NCI-H1930 (cell line): ENCODE measurements around the gene FHAD1.
"Not testable (repeated sequence)": the region's sequence is repeated elsewhere in the genome, so short reads cannot be mapped to it uniquely, and the experiment has no call there.

Experiments
- DNase-seq, 2 experiments: peaks; one replicate each; lab custom pipeline; 2025; lab: John Stamatoyannopoulos, UW

FHAD1 gene

DNA sequence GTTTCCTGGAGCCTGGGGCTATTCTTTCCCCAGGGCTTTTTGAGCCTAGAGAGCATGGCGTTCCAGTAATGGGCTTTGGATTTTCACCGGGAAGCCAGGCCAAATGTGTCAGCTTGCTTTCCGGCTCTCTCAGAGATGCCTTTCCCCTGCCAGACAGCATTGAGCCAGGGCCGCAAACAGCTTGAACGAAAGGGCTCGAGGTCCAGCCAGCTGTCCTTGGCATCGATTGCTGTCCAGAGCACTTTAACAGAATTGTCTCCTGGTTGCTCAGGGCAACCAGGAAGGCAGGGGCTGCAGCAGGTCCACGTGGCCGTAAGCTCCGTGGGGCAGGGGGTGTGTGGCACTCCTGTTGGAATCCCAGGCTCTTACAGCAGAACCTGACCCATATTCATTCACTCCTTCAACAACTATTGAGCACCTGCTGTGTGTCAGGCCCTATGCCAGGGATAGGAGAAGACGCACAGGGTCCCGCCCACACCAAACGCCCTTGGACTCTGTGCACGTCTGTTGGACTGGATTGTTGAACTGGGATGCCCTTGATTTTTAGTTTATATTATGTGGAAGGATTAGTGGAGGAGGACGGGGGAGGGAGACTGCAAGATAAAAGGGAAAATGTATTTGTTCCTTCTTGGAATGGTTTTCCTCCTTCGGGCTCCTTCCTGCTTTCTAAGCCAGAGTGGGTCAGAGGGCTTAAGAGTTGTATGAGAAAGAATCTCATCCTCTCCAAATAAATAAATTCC lies 123.9 kb downstream of the FHAD1 start:
- no peak for DNase-seq

DNA sequence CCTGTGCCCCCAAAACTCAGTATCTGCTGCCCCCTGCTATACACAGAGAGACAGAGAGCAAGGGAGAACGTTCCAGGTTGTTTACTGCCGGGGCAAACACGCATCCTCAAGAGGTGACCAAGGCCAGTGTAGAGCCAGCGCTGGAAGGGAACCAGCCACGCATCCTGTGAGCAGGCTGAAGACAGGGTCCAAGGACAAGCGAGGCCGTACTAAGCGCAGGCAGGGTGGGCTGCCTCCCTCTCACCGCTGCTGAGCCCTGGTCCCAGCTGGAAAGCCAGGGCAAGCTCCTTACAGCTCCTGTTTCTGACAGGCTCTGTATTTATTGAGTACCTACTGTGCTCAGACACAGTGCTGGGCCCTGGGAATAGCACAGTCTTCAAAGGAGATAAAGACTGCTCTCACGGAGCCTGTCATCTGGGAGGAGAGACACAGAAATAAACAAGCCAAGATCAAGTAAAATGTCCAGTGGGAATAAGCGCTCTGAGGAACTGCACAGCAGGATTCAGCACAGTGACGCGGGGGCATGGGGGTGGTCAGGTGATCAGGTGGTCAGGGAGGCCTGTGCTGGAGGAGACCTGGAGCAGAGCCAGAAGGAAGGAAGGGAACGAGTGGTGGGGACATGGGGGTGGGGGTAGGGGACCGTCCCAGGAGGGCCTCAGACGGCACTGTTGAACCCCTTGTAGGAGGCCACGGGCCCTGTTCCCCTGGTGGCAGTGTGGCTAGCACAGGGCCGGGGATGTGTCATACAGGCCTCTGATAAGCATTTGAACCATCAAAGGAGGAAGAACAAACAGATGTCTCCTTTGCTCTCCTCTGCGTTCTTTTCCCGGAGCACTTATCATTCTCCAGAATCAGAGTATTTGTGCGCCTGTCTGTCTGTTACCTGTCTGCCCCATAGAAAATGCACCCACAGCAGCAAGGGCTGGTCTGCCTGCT lies 124.9 kb downstream of the FHAD1 start:
- no peak for DNase-seq

DNA sequence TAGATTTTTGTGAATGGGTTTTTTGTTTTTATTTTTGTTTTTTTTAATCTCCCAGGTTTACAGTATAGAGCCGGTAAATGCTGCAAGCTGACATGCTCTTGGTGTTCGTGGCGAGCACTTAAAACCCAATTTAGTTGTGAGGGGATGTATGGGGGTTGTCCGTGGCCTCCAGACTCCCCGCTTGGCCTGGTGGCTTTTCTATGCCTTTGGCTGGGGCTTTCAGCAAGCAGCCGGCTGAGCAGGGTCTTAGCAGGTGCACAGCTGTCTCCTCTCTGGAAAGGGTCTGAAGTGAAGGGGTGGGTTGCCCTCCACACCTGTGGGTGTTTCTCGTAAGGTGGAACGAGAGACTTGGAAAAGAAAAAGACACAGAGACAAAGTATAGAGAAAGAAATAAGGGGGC lies 131.7 kb downstream of the FHAD1 start:
- DNase-seq: no peak

DNA sequence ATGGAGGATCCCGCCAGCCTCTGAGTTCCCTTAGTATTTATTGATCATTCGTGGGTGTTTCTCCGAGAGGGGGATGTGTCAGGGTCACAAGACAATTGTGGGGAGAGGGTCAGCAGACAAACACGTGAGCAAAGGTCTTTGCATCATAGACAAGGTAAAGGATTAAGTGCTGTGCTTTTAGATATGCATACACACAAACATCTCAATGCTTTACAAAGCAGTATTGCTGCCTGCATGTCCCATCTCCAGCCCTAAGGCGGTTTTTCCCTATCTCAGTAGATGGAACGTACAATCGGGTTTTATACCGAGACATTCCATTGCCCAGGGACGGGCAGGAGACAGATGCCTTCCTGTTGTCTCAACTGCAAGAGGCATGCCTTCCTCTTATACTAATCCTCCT lies 132.1 kb downstream of the FHAD1 start:
- not testable (repeated sequence) for DNase-seq

DNA sequence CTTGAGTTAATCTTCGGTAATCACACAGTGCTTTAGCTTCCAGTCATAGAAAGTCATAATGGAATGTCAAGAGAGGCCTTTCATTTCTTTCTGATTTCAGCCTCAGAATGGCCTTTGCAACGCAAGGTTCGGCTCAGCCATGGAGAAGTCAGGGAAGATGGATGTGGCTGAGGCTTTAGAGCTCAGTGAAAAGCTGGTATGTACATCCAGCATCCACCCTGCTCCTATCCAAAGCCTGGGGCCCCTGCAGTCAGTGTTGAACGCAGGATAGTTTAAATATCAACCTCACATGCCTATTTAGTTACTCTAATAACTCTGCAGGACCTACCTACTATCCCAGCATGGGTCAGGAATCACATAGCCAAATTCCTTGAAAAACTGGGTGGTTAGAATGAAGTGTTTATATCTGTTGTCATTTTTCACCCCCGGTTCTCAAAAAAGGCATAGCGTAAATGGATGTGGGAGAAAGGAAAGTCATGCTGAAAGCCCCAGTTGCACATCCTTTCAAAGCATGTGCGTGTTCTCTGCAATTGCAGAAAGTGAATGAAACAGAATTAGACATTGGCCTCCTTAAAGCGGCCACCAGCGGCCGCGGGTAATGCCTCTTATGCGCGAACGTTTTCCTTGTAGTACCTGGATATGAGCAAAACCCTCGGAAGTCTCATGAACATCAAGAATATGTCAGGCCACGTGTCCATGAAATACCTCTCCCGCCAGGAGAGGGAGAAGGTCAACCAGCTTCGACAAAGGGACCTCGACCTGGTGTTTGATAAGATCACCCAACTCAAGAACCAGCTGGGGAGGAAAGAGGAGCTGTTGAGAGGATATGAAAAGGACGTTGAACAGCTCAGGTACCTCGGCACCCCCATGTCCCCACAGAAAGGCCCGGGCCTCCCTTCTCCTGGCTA lies 133.8 kb downstream of the FHAD1 start:
- DNase-seq: no peak

DNA sequence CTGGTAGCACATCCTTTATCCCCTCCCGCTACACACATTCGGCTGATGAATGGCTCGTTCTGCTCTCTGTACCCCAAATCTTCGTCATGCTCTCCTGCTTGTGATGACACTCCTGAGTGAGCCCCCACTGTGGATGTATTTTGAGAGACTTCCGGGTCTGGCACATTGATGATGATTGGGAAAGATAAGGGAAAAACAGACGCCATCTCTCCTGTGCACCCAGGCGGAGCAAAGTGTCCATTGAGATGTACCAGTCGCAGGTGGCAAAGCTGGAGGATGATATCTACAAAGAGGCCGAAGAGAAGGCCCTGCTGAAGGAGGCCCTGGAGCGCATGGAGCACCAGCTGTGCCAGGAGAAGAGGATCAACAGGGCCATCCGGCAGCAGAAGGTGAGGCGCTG lies 134.8 kb downstream of the FHAD1 start:
- no peak for DNase-seq

DNA sequence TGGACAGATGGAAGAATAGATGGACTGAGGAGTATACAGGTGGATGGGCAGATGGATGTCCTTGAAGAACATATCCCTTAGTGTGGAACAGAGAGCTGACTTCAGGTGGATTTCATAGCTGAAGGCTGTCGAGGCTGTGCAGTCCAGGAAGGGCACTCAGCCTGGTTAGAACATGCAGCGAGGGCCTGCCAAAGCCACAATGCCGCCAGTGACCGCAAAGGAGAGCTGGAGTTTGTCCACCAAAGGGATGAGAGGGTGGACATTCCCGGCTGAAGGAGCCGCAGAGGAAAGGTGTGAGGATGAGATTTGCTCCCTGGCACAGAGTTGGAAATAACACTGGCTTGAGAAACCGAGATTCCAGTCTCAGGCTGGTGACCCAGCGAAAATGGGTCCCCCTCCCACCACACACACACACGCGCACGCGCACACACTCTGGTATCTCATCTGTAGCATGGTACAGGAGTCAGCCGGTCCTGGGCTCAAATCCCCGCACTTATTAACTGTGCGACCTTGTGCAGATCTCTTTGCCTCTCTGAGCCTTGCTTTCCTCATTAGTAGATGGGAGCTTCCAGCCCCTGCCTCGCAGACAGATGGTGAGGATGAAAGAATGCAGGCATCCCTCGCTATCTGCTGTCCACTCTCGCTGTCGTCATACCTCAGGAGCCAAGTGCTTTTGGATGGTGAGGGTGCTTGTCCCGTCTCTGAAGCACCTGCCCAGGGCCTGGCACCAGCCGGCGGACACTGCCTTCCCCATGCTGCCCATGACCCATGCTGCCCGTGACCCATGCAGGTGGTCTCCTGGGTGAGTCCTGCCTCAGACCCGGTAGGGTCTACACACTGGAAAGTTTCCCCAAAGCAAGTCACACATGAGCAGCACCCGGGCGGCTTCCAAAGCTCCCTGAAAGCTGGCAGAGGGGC lies 135.8 kb downstream of the FHAD1 start:
- DNase-seq: no peak

DNA sequence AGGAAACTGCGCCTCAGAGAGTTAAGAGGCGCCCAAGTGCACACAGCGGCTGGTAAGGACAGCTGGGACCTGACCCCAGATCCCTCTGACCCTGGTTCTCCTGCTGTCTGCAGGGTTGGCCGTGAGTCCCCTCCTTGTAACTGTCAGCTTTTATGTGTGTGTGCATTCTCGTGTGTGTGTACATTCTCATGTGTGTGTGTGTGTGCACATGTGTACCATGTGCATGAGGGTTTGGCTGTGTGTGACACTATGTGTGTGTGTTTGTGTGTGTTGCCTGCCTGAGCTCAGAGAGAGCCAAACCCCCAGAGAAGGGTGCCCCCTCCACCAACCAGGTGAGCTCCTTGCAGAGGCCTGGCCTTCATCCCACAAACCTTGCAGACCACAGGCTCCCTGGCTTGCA lies 136.8 kb downstream of the FHAD1 start:
- no peak for DNase-seq

DNA sequence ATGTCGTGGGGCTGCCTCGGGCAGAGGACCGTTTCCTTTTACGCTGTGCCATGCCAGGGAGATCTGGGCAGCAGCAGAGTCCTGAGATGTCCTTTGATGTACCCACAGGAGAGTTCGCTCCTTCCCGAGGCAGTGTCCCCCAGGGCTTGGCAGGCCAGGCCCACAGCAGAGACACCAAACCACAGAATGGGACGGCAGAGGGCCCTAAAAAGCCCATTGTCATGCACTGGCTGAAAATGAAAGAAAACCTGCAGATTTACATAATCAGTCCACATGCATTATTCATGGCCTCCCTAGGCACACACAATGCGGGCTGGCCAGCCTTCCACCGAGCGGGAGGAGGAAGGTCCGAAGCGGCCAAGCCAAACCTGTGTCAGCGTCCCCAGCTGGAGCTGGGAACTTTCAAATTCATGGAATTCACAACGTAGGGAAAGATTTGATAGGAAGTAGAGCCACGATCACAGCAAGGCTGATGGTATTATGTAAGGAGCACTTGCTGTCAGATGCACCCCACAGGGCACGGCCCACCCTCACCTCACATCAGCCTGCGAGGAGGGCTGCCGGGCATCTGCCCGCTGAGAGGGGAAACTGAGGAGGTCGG lies 137.4 kb downstream of the FHAD1 start:
- DNase-seq: no peak

DNA sequence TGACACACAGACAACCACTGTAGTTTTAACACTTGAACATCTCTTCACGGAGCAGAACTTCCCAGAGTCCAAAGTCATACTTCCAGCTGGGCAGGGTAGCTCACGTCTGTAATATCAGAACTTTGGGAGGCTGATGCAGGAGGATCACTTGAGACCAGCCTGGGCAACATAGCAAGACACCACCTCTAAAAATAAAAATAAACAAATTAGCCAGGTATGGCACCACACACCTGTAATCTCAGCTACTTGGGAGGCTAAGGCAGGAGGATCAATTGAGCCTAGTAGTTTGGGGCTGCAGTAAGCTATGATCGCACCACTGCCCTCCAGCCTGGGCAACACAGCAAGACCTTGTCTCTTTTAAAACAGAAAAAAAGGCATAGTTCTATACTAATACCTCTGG lies 138.4 kb downstream of the FHAD1 start:
- DNase-seq: no peak

DNA sequence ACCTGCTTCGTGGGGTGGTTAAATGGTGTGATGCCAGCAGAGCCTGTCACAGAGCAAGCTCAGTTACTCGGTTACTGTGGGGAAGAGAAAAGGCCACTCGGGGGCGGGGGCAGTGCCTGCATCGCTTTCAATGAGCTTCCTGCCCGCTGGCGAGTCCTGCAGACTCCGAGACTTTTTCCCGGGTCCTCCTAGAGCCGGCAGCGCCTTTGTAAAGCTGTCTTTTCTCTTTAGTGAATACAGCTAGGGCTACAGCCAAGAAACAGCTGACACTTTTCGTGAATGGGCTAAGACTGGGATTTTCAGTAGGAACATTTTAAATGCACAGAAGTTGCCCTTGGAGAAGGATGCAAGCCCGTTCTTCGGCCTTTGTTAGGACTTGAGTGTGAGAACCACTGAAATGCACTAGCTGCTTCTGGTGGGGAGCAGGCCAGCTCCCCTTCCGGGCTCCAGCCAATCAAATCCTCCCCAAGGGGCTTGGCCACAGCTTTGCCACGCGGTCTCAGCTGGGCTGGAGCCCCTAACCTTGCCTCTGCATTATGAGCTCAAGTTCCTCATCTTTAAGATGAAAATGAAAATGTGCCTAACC lies 139.2 kb downstream of the FHAD1 start:
- DNase-seq: no peak

DNA sequence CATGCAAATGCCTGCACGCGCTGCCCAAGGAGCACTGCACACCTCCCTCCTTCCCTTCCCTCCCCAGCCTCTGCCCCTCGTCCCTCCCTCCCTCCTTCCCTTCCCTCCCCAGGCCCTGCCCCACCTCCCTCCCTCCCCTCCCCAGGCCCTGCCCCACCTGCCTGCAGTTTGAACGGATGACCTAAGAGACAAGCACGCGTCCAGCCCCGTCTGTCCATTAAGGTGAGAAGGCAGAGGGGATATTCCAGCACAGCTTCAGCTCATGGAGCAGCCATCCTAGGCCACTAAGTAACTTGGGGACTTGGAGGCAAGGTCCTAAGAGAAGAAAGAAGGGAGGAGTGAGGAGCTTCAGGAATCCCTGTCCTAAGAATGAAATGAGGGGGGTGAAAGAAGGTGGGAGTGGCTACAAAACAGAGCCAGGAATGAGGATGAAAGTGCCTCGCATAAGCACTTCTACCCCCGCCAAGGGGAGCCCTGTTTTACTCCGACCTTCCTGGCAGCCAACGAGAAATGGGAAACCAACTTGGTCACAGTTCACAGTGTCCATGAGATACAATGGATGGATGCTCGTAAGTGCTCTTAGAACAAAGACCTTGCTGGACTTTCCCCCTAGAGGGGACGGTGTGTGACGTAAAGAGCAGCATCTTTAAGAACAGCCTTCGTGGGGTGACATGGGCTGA lies 141.3 kb downstream of the FHAD1 start:
- DNase-seq: no peak

DNA sequence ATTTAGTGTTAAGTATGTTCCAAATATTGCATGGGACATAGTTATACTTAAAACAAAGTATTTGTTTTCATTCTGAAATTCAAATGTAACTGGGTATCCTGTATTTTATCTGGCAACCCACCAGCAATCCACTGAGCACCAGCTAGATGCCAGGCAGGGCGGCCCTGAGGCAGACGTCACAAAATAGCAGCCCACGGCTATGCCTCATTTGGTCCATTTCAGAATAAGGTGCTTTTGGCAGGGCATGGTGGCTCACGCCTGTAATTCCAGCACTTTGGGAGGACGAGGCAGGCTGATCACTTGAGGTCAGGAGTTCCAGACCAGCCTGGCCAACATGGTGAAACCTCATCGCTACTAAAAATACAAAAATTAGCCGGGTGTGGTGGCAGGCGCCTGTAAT lies 142.8 kb downstream of the FHAD1 start:
- not testable (repeated sequence) for DNase-seq

DNA sequence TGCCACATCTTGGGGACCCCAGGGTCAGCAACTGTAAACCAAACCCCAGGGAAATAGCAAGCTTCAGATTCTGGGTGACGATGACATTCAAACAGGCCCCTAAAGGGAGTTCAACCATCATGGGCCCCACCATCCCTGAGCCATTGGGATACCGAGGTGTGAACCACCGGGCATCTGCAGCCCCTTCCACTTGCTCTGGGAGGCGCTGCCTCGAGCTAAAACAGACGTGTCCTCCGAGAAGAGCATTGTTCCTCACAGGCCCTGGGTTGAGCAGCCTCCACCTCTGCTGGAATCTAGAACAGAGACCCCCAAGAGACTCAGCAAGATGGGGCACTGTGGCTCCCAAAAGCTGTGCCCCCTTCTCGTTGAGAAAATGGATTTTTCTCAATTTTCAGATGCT lies 143.6 kb downstream of the FHAD1 start:
- no peak for DNase-seq

DNA sequence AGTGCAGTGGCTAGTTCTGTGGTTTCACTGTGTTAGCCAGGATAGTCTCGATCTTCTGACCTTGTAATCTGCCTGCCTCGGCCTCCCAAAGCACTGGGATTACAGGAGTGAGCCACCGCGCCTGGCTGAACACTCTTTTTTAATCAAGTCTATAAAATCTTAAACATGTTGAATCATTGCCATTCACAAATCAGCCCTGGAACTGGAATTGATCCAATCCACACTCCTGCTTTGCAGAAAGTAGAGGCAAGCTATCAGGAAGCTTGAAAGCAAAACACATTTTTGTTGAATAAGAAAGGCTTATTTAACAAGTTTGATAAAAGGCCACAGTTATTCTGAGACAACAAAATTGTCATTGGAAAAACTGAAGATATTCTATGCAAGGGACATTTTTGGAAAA lies 144.3 kb downstream of the FHAD1 start:
- no peak for DNase-seq

DNA sequence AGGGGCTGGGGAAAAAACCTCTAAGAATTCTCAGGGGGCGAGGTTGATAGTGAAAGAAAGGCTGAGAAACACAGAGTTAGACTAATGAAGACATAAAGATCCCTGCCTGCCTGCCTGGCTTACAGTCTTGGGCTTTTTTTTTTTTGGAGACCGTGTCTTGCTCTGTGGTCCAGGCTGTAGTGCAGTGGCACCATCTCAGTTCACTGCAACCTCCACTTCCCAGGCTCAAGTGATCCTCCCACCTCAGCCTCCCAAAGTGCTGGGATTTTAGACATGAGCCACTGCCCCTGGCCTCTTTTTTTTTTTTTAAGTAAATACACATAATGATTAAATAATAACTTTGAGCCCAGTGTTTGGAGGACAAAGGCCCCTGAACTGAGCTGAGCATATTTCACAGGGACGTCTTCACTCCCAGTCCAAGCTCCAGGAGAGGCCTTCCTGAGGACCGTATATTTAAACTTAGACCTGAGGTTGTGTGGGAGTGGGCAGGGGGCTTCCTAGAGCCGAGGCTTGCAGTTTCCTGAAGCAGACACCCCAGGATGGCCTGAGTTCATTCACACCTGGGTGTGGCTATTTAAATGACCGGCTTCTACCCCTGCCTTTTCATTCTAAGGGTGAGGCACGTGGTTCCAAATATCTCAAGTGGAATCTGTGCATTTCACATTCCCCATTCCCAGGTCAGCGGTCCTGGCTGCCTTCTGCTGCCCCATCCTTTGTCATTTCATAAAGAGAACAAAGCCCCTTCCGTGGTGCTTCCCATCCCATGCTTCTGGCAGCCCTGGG lies 146.6 kb downstream of the FHAD1 start:
- no peak for DNase-seq

DNA sequence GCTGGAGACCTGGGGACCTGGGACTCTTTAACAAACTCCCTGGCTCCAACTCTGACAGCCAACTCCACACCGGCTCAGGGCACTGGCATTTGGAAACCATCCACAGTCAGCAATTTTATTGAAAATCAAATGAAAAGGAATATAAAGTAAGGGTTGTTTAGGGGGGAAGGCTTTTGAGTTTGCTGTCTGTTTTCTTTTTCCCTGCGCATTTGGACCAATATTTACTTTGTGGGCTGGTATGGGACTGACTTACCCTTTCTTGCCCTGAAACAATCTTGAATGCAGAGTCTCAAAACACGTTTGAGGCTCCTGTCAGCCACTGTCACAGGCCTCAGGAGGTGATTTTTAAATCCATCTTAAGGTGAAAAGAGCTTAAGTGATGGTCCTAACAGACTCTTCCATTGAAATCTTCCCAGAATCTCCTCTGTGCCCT lies 147.3 kb downstream of the FHAD1 start:
- no peak for DNase-seq

DNA sequence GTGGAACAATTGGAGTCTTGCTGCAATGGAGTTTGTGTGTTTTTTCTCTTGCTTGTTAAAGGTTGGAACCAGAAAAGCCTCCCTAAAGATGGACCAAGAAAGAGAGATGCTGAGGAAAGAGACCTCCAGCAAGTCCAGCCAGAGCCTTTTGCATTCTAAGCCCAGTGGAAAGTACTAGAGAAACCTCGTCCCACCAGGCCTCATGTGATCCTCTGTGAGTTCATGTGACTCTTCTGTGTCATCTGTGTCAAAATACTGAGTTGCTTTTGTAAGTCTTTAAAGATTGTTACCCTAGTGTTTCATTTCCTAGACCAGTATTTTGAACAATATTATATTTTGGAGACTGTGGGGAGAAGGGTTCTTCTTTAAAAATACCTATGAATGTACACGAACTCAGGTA lies 150.2 kb downstream of the FHAD1 start:
- no peak for DNase-seq

DNA sequence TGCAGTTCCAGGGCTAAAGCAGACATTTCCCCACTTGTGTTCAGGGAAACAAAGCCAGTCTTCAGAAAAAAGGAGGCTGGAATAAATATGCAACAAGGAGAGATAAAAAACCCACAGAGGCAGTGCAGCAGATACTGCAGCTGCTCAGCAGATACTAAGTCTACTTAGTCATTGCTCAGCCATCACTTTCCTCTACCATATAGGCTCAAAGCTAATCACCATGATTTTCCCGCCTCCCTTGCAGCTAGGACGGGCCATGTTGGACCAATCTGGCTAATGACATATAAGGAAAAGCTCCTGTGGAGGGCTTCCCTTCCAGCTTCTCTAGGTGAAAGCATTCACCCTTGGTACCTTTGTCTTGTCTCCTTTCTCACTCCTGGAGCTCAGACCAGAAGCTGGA lies 152.7 kb downstream of the FHAD1 start:
- no peak for DNase-seq
